NCI-H128 (cell line): ENCODE data around the gene CYP4F22.
"Not testable (repeated sequence)": the region's sequence is repeated elsewhere in the genome, so short reads cannot be mapped to it uniquely, and the experiment has no call there.

Source experiments
- DNase-seq: peaks from one replicate; lab custom pipeline; 2025; ENCODE audit not compliant: unreplicated experiment; lab: John Stamatoyannopoulos, UW

CYP4F22 gene

DNA sequence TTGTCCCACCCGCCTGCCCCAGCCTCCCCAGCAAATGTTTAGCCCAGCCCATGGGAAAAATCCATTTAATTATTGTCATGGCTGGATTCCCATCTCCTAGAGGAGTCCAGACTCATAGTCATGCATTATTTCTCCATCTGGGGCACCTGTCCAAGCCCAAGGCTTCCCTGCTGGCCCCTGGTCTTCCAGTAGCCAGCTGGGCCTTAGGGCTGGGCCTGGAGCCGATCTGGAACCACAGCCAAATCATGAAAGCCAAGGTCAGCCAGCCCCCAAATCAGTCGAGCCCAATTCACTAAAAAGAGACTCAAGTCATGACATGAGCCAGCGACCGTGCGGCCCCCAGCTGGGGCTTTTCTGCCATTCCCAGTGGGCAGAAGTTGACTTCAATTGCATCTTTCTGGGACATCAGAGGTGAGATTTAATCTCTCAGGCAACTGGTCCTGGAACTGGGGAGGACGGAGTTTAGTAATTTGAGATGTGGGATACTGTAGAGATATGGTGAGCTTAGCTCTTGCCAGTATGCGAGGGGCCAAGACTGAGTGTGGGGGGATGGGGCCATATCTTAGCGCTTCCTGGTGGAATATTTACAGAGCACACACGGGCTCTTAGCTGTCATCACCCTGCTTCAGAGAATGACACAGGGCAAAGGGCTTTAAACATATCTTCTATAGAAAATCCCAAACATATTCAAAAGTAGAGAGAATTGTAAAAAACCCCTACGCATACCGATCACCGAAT lies 19.7 kb upstream of the CYP4F22 start:
- no peak for DNase-seq

DNA sequence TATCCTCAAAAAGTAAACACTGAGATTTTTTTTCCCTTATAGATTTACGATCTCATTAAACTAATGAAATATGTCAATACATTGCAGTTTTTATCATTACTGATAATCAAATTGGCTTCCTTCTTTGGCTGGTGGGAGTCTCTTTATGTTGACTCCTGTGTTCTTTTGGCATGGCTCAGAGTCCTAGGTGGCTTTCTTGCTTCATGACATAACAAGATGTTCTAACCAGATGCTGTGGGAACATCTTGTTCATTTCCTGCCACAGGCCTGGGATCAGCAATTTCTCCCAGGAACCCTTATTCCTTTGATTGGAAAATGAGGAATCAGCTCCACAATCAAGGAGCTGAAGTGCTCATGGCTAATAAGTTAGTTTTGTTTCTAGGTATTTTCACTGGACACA lies 13.2 kb upstream of the CYP4F22 start:
- DNase-seq, result no peak

DNA sequence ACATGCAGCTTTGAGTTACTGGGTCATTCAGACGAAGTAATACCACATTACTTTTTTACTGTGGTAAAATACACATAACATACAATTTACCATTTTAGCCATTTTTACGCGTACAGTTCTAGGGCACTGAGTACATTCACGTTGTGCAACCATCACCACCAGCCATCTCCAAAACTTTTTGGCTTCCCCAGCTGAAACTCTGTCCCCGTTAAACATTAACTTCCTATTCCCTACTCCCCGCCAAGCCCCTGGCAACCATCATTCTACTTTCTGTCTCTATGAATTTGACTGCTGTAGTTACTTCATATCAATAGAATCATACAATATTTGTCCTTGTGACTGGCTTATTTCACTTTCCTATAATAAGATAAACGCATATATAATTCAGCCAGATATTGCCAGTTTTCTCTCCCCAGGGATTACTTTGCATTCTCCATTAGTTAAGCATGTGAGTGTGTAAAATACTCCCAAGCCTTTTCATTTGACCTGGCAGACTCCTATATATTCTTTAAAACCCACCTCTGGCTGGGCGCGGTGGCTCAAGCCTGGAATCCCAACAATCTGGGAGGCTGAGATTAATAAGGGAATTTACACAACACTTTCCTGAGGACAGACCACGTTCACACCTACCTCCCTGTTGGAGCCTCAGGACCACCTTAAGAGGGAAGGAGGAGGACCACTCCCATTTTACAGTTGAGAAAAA lies 10.0 kb upstream of the CYP4F22 start:
- no peak for DNase-seq

DNA sequence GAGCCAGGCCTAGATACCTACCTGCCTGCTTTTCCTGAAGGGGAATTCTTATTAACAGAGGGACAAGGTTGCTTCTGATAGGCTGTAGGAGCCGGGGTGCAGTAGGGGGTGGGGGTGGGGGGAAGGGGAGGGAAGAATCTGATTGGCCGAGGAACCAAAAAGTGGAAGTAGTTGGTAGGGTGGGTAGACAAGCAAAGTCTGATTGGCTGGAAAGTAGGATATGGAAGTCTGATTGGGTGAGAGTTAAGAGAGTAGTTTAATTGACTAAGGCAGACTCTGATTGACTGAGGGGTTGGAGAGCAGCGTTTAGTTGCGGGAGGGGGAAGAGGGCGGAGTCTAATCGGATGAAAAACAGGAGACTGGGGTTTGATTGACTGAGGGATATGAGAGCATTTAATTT lies 9.4 kb upstream of the CYP4F22 start:
- no peak for DNase-seq

DNA sequence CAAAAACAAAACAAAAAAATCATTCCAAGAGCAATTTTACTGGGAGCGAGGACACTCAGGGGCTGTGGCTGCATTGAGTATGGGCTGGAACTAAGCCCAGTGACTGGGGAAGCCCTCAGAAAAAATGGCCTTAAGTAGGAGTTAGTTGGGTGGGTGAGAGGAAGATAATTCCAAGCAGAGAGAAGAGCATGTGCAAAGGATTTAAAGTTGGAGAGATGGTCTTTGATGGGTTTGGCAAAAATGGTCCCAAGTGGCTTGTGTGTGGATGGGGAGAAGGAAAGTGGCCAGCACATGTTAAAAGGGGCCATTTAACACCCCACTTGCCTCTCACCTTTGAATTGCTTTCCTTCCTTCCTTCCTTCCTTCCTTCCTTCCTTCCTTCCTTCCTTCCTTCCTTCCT lies 6.7 kb upstream of the CYP4F22 start:
- DNase-seq, result no peak

DNA sequence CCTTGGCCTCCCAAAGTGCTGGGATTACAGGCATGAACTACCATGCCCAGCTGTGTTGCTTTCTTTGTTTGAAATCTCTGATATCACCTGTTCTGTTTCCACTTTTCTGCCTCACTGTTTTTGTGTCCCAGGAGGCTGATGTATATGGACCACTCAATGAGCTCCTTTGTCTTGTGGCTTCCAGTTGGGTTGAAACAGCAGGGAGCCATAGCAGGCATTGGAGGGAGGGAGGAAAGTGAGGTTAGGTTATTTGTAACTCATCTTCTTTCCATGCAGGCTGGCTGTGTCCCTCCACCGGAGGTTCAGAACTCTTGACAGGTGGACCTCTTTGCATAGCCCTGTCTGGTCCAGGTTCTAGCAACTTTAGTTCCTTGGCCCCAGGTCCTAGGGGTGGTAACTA lies 6.1 kb upstream of the CYP4F22 start:
- DNase-seq, result no peak

DNA sequence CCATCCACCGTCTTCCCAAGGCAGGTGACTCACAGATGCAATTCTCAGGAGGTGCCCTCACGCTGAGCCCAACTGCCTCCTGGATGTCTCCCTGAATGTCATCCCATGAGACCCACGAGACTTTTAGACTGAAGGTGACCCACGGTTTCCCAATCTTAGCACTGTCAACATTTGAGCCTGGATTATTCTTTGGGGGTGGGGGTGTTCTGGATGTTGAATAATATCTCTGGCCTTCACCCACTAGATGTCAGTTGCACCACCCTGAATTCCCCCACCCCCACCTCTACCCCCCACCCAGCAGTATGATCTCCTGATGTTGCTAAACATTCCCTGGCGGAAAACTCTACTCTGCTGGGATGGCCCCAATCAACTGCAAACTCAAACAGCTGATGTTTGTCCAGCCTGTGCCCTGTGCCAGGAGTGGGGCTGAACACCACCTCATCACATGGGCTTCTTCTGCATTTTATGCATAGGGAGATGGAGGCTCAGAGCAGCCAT lies 2.2 kb upstream of the CYP4F22 start:
- DNase-seq, result no peak

DNA sequence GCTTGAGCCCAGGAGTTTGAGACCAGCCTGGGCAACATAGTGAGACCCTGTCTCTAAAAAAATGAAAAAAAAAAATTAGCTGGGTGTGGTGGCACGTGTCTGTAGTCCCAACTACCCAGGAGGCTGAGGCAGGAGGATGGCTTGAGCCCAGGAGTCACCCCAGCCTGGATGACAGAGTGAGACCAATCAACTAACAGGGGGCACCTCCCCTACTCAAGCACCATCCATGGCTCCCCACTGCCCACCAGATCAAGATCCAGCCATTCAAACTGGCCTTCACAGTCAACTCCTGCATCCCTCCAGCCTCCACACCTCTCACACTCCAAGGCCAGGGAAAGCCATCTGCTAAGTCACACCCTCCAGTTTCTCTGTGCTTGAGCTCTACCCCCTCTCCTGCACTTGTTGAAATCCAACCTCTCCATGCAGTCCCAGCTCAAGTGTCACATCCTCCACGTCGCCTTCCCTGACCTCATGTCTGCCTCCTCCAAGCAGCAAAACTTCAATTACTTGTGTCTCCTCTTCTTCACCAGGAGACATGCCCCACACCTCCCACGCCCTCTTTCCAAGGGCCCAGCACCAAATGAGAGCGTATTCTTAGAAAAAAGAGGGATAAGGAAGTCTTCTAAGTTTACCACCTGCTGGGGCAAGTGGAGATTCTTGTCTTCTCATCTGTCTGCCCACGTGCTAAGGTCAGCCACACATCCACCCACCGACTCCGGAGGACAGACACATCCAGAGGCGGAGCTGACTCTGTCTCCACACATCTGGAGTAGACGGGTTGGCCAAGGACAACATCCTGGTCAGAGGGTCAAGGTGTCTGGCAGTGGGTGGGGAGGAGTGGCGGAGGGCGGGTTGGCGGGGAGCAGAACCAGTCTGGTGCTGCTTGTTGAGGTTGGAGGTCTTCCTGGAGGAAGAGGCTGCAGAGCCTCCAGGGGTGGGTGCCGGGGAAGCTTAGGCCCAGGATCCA lies 974 bp upstream of the CYP4F22 start:
- no peak for DNase-seq

DNA sequence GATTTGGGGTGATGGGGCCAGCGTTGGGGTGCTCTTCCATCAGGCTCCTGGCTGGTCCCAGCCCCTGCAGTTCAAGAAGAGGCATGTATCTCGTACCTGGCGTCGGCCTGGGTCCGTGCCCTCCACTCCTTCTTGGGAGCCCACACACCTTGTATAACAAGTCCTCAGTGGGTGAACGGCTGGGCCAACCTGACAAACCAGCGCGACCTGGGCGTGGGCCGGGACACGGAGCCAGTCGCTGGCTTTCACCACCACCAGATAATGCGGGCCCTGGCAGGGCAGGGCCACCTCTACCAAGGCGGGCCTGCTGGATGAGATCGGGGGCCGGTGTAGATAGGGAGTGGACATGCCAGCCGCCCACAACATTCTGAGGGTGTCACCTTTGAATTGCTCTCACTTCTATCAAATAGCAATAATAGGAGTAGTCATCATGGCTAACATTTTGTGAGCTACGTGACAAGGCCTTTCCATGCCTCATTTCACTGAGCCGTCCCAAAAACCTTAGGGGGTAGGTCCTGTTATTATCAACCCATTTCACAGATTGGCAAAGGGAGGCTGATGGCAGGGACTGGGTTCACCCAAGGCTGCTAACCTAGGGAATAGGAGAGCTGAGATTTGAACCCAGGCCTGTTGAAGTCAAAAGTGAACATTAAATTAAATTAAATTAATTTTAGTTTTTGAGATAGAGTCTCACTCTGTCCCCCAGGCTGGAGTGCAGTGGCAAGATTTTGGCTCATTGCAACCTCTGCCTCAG lies 3.5 kb downstream of the CYP4F22 start:
- DNase-seq, result no peak

DNA sequence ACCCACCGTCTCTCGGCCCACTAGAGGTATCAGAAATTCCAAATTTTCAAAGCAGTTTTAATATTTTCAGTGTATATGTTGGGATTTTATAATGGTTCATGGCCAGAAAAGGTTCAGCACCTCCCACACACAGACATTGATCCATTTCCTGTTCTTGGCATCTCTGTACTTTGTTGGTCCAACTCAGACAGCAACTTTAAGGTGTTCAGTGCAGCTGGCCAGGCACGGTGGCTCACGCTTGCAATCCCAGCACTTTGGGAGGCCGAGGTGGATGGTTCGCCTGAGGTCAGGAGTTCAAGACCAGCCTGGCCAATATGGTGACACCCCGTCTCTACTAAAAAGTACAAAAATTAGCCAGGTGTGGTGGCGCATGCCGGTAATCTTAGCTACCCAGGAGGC lies 6.9 kb downstream of the CYP4F22 start:
- DNase-seq, result not testable (repeated sequence)

DNA sequence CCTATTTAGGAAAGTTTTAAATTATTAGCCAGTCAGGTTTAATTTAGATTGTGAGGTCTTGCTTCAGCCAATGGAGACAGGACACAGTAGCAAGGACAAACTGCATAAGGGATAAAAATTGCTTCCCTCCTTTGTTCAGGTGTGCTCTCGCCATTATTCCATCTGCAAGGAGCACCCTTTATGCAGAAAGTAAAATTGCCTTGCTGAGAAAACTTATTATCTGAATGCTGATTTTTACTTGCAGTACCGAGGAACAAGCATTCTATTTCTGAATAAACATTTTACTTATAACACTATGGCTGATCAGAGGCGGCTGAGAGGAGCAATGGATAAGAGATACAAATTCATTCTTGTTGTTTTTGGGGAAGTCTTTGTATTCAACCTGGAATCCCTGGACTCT lies 8.0 kb downstream of the CYP4F22 start:
- no peak for DNase-seq

DNA sequence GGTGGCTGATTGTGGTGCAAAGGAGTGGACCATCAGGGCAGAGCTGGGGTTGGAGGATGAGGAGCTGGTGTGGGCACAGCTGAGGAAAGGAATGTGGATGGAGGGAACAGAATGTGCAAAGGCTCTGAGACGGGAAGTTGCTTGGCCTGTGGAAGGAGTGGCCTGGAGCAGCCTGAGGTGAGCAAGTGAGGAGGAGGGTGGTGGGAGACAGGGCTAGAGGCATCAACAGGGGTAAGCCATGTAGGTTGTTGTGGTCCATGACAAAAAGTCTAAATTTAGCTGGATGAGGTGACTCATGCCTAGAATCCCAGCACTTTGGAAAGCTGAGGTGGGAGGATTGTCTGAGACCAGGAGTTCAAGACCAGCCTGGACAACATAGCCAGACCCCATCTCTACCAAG lies 9.5 kb downstream of the CYP4F22 start:
- no peak for DNase-seq

DNA sequence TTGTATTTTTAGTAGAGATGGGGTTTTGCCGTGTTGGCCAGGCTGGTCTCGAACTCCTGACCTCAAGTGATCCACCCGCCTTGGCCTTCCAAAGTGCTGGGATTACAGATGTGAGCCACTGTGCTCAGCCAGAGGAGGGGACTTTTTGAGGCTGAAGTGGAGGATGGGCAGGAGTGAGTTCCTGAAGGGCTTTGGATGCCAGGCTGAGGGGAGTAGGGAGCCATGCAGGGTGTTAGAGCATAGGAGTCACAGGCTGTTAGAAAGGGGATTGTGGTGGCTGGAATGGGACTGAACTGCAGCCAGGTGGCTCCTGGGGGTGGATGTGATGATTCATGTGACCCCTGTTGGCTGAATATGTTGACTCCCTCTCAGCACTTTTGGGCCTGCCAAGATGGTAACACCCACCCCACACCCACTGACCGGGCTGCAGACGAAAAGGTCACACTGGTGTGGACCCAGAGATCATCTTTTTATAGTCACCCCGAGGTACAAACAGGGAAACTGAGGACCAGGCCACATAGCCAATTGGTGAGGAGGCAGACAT lies 11.2 kb downstream of the CYP4F22 start:
- DNase-seq, result no peak

DNA sequence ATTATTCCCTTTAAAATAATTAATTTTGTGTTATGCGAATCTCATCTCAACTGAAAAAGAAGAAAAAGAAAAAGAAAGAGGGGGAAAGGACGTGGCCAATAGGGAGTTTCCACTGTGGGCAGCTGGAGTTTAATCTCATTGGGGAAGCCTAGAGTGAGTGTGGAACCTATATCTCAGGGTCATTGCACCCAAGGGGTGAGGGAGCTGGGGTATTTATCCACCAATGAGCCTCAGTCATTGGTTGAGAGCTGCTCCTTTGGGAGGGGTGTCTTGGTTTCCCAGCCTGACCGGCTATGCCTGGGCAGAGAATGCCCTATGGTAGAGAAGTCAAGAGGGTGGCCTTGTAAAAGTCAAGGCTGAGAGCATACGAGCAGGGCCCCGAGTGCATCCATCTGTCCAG lies 16.5 kb downstream of the CYP4F22 start:
- no peak for DNase-seq

DNA sequence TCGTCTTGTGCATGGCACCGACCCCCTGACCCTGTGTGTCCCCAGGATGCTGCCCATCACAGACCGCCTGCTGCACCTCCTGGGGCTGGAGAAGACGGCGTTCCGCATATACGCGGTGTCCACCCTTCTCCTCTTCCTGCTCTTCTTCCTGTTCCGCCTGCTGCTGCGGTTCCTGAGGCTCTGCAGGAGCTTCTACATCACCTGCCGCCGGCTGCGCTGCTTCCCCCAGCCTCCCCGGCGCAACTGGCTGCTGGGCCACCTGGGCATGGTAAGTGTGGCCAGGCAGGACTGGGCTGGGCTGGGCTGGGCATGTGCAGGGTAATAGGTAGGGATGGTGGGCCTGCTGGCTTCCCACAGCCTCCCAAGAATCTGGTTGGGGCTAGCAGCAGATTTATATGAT lies 17.0 kb downstream of the CYP4F22 start:
- no peak for DNase-seq

DNA sequence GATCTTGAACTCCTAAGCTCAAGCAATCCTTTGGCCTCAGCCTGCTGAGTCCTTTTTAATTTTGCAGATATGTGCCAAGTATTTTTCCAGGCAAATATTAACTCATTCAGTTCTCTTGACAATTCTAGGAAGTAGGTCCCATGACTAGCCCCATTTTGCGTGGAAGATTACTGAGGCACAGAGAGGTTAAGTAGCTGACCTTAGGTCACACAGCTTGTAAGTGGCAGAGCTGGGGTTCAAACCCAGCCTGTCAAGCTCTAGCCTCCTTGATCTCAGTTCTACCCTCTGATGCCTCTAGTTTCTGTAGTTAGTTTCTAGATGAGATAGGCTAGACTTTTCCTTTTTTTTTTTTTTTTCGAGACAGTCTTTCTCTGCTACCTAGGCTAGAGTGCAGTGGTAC lies 18.1 kb downstream of the CYP4F22 start:
- DNase-seq, result no peak

DNA sequence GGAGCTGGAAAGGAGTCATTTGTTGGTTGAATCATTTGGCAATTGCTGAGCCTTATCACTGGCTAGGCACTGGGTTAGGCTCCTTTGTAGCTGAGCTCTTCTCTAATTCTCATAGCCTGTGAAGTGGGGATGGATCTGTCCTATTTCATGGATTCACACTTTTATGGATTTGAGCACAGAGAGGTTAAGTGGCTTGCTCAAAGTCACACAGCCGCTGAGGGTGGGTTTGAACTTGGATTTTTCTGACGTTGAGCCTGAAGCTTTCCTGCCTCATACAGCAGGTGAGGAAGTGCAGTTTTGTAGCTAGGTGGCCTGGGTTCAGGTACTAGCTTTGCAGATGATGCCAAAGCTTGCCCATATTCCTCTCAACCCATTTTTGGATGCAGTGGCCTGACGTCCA lies 19.4 kb downstream of the CYP4F22 start:
- DNase-seq, result no peak

DNA sequence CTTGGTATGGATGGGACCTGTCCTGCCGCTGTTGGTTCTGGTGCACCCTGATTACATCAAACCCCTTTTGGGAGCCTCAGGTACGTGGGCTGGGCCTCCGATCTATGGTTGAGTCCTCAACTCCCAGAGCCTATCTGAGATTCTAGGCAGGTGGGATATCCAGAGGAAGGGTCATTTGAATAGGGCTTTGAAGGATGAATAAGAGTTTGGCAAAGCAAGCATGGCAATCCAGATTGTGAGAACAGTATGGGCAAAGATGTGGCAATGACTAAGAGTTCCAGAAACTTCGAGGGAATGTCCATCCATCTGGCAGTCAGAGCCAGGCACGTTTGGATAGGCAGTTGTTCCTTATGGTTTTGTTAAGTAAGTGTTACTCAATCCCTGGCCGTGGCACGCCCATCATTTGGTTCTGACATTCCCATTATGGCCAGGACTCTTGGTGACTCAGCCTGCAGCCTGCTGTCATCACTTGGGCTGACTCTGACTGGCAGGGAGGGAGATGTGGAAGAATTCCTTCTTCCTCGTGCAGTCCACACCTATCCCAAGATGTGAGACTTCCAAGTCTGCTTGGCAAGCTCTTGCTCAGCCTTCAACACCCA lies 21.5 kb downstream of the CYP4F22 start:
- no peak for DNase-seq

DNA sequence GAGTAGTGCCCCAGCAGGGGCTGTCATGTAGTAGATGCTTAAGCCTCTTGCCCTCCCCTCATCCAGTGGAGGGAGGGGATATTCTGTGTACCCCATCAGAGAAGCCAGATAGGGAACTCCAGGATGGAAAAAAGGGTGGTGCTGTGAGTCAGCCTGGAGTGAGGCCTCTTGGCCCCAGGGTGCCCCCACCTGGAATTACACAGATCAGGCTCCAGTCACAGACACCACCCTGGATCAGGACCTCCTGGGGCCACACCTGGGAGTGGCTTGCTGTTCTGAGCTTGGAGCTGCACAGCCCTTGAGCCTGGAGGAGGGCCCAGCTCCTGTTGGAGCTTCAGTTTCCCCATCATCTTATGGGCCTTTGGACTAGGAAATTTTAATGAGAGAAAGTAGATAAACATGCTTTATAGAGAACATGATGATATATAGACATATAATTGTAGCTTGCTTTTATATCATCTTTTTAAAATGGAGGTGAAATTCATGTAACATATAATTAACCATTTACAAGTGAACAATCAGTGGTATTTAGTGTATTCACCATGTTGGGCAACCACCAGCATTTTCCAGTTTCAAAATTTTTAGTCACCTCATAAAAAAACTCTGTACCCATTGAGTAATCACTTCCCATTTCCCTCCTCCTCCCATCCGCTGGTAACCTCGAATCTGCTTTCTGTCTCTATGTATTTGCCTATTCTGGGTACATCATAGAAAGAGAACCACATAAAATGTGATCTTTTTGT lies 24.6 kb downstream of the CYP4F22 start:
- DNase-seq, result no peak

DNA sequence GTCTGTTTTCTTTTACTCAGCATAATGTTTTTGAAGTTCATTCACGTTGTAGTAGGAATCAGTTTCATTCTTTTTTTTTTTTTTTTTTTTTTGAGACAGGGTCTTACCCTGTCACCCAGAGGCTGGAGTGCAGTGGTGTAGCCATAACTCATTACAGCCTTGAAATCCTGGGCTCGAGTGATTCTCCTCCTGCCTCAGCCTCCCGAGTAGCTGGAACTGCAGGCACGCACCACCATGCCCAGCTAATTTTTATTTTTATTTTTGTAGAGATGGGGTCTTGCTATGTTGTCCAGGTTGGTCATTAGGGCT lies 25.2 kb downstream of the CYP4F22 start:
- DNase-seq, result not testable (repeated sequence)
